CD4-positive, alpha-beta memory T cell (primary cell): Measurements from ENCODE around the gene MEIS3. TPM values are rescaled to one million over a fixed set of nuclear protein-coding genes. Genes with fewer than 3 reads are reported as not detected.
A peak's percentile ranks its signal among the peaks of the same experiment; 100 is the strongest.

ENCODE experiments used
- CTCF ChIA-PET: fragments of 350-600 bp; sonication (Branson Sonifier 250); formaldehyde crosslinking; loops from one replicate; lab custom pipeline; 2021; ENCODE audit warnings: inconsistent platforms; ENCODE audit not compliant: partially characterized antibody; lab: Charles Lee
- POLR2A ChIA-PET: fragments of 350-600 bp; sonication (Branson Sonifier 250); formaldehyde crosslinking; loops from one replicate; lab custom pipeline; 2021; ENCODE audit not compliant: partially characterized antibody; lab: Charles Lee
- DNase-seq, 5 donors: peaks; one replicate each; pipeline versions ENCODE4 v3.0.0 to v3.0.0-alpha.2; 2020 to 2022; ENCODE audit warnings: mixed read lengths in 1 of 5
- H3K27ac ChIP-seq: one replicate; pipeline ENCODE4 v1.7.0; 2013; ENCODE audit warnings: low read depth, low read length
- H3K27me3 ChIP-seq: 2 replicates; pipeline ENCODE4 v1.7.0; 2013; ENCODE audit warnings: mild to moderate bottlenecking, low read length, moderate library complexity; ENCODE audit not compliant: insufficient read depth
- H3K36me3 ChIP-seq: 2 replicates; pipeline ENCODE4 v1.7.0; 2013; ENCODE audit warnings: mild to moderate bottlenecking, low read length, moderate library complexity; ENCODE audit not compliant: insufficient read depth
- H3K4me1 ChIP-seq: 2 replicates; pipeline ENCODE4 v1.7.0; 2013; ENCODE audit warnings: mild to moderate bottlenecking, low read length, moderate library complexity; ENCODE audit not compliant: insufficient read depth
- H3K4me3 ChIP-seq, 2 donors: one replicate each; pipeline ENCODE4 v1.7.0; 2013; ENCODE audit warnings: low read length in 2 of 2, mild to moderate bottlenecking in 1 of 2
- H3K9me3 ChIP-seq, 2 donors: one replicate each; pipeline ENCODE4 v1.7.0; 2013; ENCODE audit warnings: low read length in 2 of 2, control low read depth in 1 of 2; ENCODE audit not compliant: control insufficient read depth in 1 of 2
- H3K27ac Mint-ChIP-seq, 7 donors: one replicate each; pipeline ENCODE4 v1.8.0; 2020 to 2021; ENCODE audit warnings: mixed read lengths in 7 of 7, mild to moderate bottlenecking in 6 of 7, inconsistent platforms in 3 of 7, moderate library complexity in 3 of 7
- H3K27me3 Mint-ChIP-seq, 2 donors: one replicate each; pipeline ENCODE4 v1.8.0; 2020 to 2021; ENCODE audit warnings: mixed read lengths in 2 of 2
- H3K36me3 Mint-ChIP-seq, 2 donors: one replicate each; pipeline ENCODE4 v1.8.0; 2020 to 2021; ENCODE audit warnings: mixed read lengths in 2 of 2, inconsistent platforms in 1 of 2, mild to moderate bottlenecking in 1 of 2
- H3K4me1 Mint-ChIP-seq, 4 donors: one replicate each; pipeline ENCODE4 v1.8.0; 2020 to 2021; ENCODE audit warnings: mixed read lengths in 4 of 4, mild to moderate bottlenecking in 1 of 4
- H3K4me3 Mint-ChIP-seq, 8 donors: one replicate each; pipeline ENCODE4 v1.8.0; 2020 to 2021; ENCODE audit warnings: mixed read lengths in 8 of 8, mild to moderate bottlenecking in 7 of 8, moderate library complexity in 6 of 8, inconsistent platforms in 3 of 8
- H3K9me3 Mint-ChIP-seq, 8 donors: one replicate each; pipeline ENCODE4 v1.8.0; 2020 to 2021; ENCODE audit warnings: mixed read lengths in 8 of 8, mild to moderate bottlenecking in 5 of 8, inconsistent platforms in 3 of 8, moderate library complexity in 1 of 8
- intact Hi-C: fragments of 100-400 bp; cut with micrococcal nuclease; formaldehyde crosslinking; loops from one replicate; pipeline ENCODE4 v1.15.1; 2023
- polyA plus RNA-seq, 2 donors: library from polyadenylated mRNA; unstranded; fragments of 300-500 nt; fragmentation: Illumina TruSeq; gene quantifications; one replicate each; pipeline ENCODE4 v1.2.3, GENCODE V29; 2021
- total RNA-seq, 2 experiments: library from RNA; stranded (reverse); gene quantifications; one replicate each; pipeline ENCODE4 v1.2.3, GENCODE V29; 2021

The MEIS3 gene
- total and polyA plus RNA-seq, 4 experiments from 2014 or later, result 0.35 to 0.71 TPM; not detected in 2

DNA sequence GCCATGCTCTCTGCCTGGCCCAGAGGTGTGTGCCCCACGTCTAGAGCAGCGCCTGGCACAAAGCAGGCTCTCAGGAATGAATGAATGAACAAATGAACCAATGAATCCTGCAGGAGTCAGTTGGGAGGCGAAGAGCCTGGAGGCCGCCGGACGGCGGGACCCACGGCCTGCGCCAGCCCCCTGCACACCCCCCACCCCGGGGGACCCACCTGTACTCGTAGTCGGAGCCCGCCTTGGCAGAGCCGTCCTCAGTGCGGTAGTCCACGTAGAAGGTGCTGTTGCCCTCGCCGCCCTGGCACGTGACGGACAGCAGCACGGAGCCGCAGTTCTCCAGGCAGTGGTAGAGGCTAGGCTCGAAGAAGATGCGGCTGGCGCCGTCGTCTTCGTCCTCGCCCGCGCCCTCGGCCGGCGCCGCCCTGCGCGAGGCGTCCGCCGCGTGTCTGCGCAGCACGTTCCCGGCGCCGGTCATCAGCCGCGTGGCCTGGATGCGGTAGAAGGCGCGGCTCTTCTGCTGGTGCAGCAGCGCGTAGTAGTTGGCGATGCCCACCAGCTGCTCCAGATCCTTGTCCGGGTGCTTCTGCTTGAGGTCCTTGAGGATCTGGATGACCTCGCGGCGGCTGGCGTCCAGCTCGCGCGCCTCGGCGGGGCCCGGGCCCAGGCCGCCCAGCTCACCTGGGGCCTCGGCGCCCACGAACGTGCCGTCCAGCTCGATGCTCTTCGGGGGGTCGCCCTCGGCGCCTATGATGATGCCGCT, 37.6 kb upstream of the MEIS3 start:
- no peak overlapping the region for H3K4me3 ChIP-seq
- Mint-ChIP-seq H3K4me3 (peak overlapping the region in 1 of 8 donors; percentile 21), H3K36me3 (no peaks in the 10 kb centered on the region), H3K9me3 (peaks cover 3 to 13% (median 5%) of the 10 kb centered on the region in 8 donors), H3K27ac (no peak overlapping the region), H3K27me3 (peaks cover 19 to 33% of the 10 kb centered on the region in 2 donors), H3K4me1 (peaks cover 0 to 6% (median 0%) of the 10 kb centered on the region in 4 donors)
- no peaks in the 10 kb centered on the region for H3K36me3 ChIP-seq
- no peak for DNase-seq
- no peaks in the 10 kb centered on the region for H3K9me3 ChIP-seq
- ChIA-PET POLR2A (no interaction called here), CTCF (no interaction called here)
- no peaks in the 10 kb centered on the region for H3K4me1 ChIP-seq
- H3K27me3 ChIP-seq, result peaks cover 17% of the 10 kb centered on the region
- no peak overlapping the region for H3K27ac ChIP-seq
- intact Hi-C loops, result no loop called here

- Histone ChIP-seq H3K4me1 (peaks cover 26% of the 10 kb centered on the region), H3K36me3 (no peaks in the 10 kb centered on the region), H3K27ac (no peak overlapping the region), H3K27me3 (peaks cover 9% of the 10 kb centered on the region), H3K4me3 (no peak overlapping the region), H3K9me3 (no peaks in the 10 kb centered on the region)
- ChIA-PET CTCF (interaction anchor here (1.2 to 1.4 kb wide), 2 partner anchors 14 to 254 kb away, joined by 3 to 5 read pairs; no protein-coding TSS in a partner anchor), POLR2A (interaction anchor here (1.1 kb wide), 1 partner anchor 65 kb away, joined by 3 read pairs; the partner anchor contains the start of gene NAPA)
- intact Hi-C loops, result no loop called here
- no peak for DNase-seq
- H3K4me1 Mint-ChIP-seq, result peaks cover 16 to 39% (median 21%) of the 10 kb centered on the region in 4 donors
- H3K27ac Mint-ChIP-seq, result no peak overlapping the region
- H3K27me3 Mint-ChIP-seq, result peaks cover 15 to 57% of the 10 kb centered on the region in 2 donors
- peaks cover under 1 to 7% (median 3%) of the 10 kb centered on the region in 8 donors for H3K9me3 Mint-ChIP-seq
- H3K4me3 Mint-ChIP-seq, result no peak overlapping the region
- no peaks in the 10 kb centered on the region for H3K36me3 Mint-ChIP-seq
Observed at GRCh38 chr19:47450478-47450877, 31.2 kb upstream of the MEIS3 start.

- POLR2A ChIA-PET, result interaction anchor here (0.9 kb wide), 1 partner anchor 36 kb away, joined by 3 read pairs; the partner anchor contains the start of gene KPTN
- Mint-ChIP-seq H3K9me3 (peaks cover 0 to 6% (median 0%) of the 10 kb centered on the region in 8 donors), H3K27me3 (peaks cover 22 to 64% of the 10 kb centered on the region in 2 donors), H3K36me3 (no peaks in the 10 kb centered on the region), H3K4me3 (peak overlapping the region in 3 of 8 donors; percentile 10 to 67 (median 20)), H3K4me1 (peaks cover 31 to 61% (median 39%) of the 10 kb centered on the region in 4 donors), H3K27ac (peak overlapping the region in 3 of 7 donors; percentile 30 to 62 (median 37))
- no peaks in the 10 kb centered on the region for H3K9me3 ChIP-seq
- no peaks in the 10 kb centered on the region for H3K36me3 ChIP-seq
- H3K27me3 ChIP-seq, result peaks cover 18% of the 10 kb centered on the region
- DNase-seq, result no peak
- H3K4me1 ChIP-seq, result peaks cover 46% of the 10 kb centered on the region
- H3K27ac ChIP-seq, result no peak overlapping the region
- intact Hi-C loops, result no loop called here
- CTCF ChIA-PET, result interaction anchor here (1.0 to 1.2 kb wide), 2 partner anchors 13 to 20 kb away, joined by 3 to 4 read pairs; no protein-coding TSS in a partner anchor
- no peak overlapping the region for H3K4me3 ChIP-seq
Observed at GRCh38 chr19:47448360-47448727, 29.0 kb upstream of the MEIS3 start.

- Histone ChIP-seq H3K4me1 (peaks cover 49% of the 10 kb centered on the region), H3K27ac (no peak overlapping the region), H3K4me3 (no peak overlapping the region), H3K36me3 (no peaks in the 10 kb centered on the region), H3K9me3 (no peaks in the 10 kb centered on the region), H3K27me3 (peaks cover 25% of the 10 kb centered on the region)
- Mint-ChIP-seq H3K4me3 (peak overlapping the region in 7 of 8 donors; percentile 6 to 90 (median 56)), H3K27ac (peak overlapping the region in 3 of 7 donors; percentile 44 to 74 (median 62)), H3K9me3 (peaks cover 0 to 7% (median 0%) of the 10 kb centered on the region in 8 donors), H3K27me3 (peaks cover 28 to 68% of the 10 kb centered on the region in 2 donors), H3K36me3 (no peaks in the 10 kb centered on the region), H3K4me1 (peaks cover 36 to 67% (median 43%) of the 10 kb centered on the region in 4 donors)
- DNase-seq, result peak; percentile 50 to 64 (median 52)
- CTCF ChIA-PET, result interaction anchor here (1.2 kb wide), 1 partner anchor 20 kb away, joined by 4 read pairs; no protein-coding TSS in a partner anchor
- intact Hi-C loops, result no loop called here
- POLR2A ChIA-PET, result interaction anchor here (0.9 kb wide), 1 partner anchor 36 kb away, joined by 3 read pairs; the partner anchor contains the start of gene KPTN
Observed at GRCh38 chr19:47447470-47448359, 28.4 kb upstream of the MEIS3 start.

GRCh38 chr19:47446534-47447469, 27.5 kb upstream of the MEIS3 start:
- H3K4me1 Mint-ChIP-seq, result peaks cover 36 to 67% (median 43%) of the 10 kb centered on the region in 4 donors
- DNase-seq, result peak in 1 of 5 donors; percentile 48
- no peaks in the 10 kb centered on the region for H3K36me3 ChIP-seq
- H3K27ac Mint-ChIP-seq, result peak overlapping the region in 4 of 7 donors; percentile 24 to 81 (median 55)
- peaks cover 26% of the 10 kb centered on the region for H3K27me3 ChIP-seq
- no peak overlapping the region for H3K4me3 ChIP-seq
- peaks cover 32 to 71% of the 10 kb centered on the region in 2 donors for H3K27me3 Mint-ChIP-seq
- H3K27ac ChIP-seq, result no peak overlapping the region
- H3K4me1 ChIP-seq, result peaks cover 49% of the 10 kb centered on the region
- peaks cover 0 to 7% (median 0%) of the 10 kb centered on the region in 8 donors for H3K9me3 Mint-ChIP-seq
- POLR2A ChIA-PET, result no interaction called here
- intact Hi-C loops, result no loop called here
- H3K4me3 Mint-ChIP-seq, result peak overlapping the region in 7 of 8 donors; percentile 68 to 90 (median 78)
- no peaks in the 10 kb centered on the region for H3K9me3 ChIP-seq
- CTCF ChIA-PET, result interaction anchor here (1.2 to 1.8 kb wide), 3 partner anchors 10 to 13 kb away, joined by 3 to 8 read pairs (median 4); no protein-coding TSS in a partner anchor
- no peaks in the 10 kb centered on the region for H3K36me3 Mint-ChIP-seq

GRCh38 chr19:47445937-47446402, 26.6 kb upstream of the MEIS3 start:
- H3K27me3 ChIP-seq, result peaks cover 29% of the 10 kb centered on the region
- H3K9me3 ChIP-seq, result no peaks in the 10 kb centered on the region
- peak overlapping the region in 3 of 7 donors; percentile 20 to 88 (median 81) for H3K27ac Mint-ChIP-seq
- H3K27ac ChIP-seq, result no peak overlapping the region
- peaks cover 0 to 7% (median 0%) of the 10 kb centered on the region in 8 donors for H3K9me3 Mint-ChIP-seq
- H3K36me3 ChIP-seq, result no peaks in the 10 kb centered on the region
- peak overlapping the region; percentile 59 to 90 (median 78) for H3K4me3 Mint-ChIP-seq
- peak; percentile 60 to 82 (median 68) for DNase-seq
- peaks cover 33 to 67% (median 43%) of the 10 kb centered on the region in 4 donors for H3K4me1 Mint-ChIP-seq
- peaks cover 49% of the 10 kb centered on the region for H3K4me1 ChIP-seq
- intact Hi-C loops, result no loop called here
- ChIA-PET POLR2A (no interaction called here), CTCF (interaction anchor here (1.2 to 1.8 kb wide), 3 partner anchors 9 to 13 kb away, joined by 3 to 8 read pairs (median 4); no protein-coding TSS in a partner anchor)
- no peaks in the 10 kb centered on the region for H3K36me3 Mint-ChIP-seq
- H3K4me3 ChIP-seq, result peak overlapping the region in 1 of 2 donors; percentile 28
- H3K27me3 Mint-ChIP-seq, result peaks cover 37 to 74% of the 10 kb centered on the region in 2 donors
